Nasal cavity respiratory epithelium epithelial cell of viscerocranial mucosa (primary cell): Measurements from ENCODE around the gene SLC10A3. TPM values are rescaled to one million over a fixed set of nuclear protein-coding genes. Genes with fewer than 3 reads are reported as not detected.

Source experiments
- total RNA-seq: library from RNA; depleted of rRNA; stranded (reverse); fragments of >200 nt; gene quantifications from 2 replicates; pipeline ENCODE4 v1.2.3, GENCODE V29; 2014

SLC10A3 gene, protein sequence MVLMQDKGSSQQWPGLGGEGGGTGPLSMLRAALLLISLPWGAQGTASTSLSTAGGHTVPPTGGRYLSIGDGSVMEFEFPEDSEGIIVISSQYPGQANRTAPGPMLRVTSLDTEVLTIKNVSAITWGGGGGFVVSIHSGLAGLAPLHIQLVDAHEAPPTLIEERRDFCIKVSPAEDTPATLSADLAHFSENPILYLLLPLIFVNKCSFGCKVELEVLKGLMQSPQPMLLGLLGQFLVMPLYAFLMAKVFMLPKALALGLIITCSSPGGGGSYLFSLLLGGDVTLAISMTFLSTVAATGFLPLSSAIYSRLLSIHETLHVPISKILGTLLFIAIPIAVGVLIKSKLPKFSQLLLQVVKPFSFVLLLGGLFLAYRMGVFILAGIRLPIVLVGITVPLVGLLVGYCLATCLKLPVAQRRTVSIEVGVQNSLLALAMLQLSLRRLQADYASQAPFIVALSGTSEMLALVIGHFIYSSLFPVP
- total RNA-seq, result 15.4 and 30.3 TPM in 2 replicates

DNA sequence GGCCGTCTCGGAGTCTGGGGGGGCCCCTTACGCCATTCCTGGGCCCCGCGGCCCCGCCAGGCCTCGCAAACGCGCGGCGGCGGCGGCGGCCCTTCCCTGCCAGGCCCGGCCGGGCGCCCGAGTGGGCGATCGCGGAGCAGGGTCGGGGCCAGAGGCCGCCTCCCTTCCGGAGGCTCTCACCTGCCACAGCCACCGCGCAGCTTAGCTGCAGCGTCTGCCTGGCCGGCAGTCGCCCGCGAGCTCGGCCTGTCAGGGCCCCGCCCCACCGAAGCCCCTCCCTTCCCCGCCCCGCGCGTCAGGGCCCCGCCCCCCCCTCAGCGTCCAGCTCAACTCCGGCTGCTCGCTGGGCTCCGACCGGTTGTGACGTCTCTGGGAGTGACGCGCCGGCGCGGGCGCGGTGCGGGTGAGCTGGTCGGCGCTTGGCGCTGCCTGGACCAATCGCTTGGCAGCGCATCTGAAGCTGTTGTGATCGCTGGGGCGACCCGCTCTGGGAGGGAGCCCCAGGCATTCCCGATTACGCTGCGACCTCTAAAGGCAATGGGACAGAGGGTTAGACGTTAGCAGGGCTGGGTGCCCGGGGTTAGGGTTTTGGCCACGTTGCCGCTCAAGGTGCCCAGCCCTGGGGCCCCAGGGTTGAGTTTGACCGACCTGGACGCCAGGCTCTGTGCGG is at the start of gene SLC10A3:
Gene SLC10A3 (minus strand): TSS at position 216 of the 670 bp plus-strand sequence. CDS start 1,689 bp downstream, outside the sequence.

DNA sequence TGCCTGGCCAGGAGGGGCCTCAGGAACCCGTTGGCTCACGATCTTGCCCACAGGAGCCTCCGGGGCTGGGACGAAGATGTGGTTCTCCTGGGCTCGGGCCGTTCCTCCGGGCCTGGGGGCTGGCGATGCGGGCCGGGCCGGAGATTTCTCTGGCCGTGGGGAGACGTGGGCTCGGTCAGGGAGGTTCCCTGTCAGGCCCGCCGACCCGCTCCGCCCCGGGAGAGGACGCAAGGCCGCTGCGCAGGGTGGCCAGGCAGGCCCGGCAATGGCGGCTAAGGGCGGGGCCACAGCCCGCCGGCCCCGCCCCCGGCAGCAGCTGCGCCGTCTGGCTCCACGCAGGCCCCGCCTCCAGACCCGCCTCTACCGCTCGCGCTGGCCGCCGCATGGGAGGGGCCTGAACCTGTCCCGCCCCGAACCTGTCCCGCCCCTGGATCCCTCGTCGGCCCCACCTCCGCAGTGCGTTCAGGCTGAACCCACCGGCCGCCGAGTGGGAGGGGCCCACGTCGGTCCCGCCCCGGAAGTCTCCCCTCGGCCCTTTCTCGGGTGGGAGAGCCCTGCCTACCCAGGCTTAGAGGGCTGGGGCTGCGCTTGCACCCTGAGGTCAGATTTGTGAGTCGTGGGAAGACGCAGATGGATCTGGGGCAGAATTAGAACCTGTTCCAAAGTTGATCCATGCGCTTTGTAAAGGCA is 25.7 kb upstream of the SLC10A3 start, which contains the start of gene FAM3A:
Gene FAM3A (minus strand): TSS at position 267 of the 690 bp plus-strand sequence. CDS start 460 bp downstream, outside the sequence.

DNA sequence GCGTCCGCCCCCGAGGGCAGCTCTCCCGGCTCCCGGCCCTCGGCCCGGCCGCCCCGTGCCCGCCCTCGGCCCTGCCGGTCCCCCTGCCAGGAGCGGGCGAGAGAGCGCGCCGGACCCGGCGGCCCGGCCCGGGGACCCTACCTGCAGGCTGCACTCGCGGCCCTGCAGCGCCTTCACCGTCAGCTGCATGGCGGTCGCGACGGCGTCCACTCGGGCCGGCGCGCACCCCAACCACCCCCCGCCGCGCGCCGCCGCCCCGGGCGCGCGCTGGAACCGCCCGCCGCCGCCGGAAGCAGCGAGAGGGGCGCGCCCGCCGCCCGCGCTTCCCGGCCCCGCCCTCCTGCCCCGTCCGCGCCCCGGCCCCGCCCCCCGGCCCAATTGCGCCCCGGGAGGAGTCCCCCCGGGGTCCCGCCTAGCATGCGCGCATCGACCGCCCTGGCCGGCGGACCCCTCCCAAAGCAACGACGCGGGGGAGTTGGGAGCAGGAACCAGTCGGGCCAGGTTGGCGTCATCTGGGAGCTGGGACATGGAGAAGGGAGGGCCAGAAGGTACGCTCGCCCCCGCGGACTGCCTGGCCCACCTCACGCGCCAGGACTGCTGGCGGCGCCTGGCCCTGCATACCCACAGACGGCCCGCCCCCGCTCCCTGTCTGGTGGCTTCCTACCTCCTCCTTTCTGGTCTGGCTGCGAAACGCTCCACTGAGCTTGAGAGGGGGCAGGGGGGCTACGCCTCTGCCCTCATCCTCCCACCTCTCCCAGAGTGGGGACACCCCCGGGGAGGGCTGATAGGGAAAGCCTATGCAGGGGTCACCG is 3.8 kb downstream of the SLC10A3 start, which contains the start of gene UBL4A:
Gene UBL4A (minus strand): TSS at position 220 of the 812 bp plus-strand sequence. CDS start 31 bp downstream, at position 189.

DNA sequence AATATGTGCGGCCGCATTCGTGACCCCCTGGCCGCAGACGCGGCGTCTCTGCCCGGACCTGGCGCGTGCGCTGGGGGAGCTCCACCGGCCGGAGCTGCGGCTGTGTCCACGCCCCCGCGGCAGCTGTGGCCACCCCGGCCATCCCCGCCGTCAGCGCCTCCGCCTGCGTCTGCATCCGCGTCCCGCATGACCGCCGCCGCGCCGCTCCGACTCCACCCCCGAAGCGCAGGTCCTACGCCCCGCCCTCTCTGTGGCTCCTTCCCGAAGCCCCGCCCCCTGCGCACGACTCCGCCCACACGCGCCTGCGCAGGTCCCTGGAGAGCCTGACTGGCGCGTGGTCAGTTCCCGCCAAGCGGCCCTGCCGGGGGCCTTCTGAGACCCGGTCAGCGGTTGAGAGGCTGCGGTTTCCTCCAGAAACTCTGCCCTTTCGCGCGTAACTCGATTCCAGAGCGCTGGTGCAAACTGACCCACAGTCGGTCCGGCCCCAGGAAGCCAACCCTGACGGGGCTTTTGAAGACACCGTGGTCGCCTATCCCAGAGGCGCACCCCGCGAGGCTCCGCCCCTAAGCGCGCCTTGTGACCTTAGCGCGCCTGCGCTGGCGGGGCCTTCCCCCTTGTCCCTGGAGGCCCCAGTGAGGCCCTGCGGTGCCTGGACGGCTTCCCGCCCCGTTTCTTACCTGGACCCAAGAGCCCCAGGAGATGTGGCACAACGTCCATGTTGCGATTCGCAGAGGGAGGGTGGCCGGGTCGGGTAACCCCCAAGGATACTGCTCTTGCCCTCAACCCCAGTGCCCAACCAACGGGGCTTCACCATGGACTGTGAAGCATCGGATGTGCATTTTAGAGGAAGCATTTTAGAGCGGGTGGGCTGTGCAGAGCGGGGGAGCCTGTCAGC is 11.5 kb downstream of the SLC10A3 start, which contains the start of gene LAGE3:
Gene LAGE3 (minus strand): TSS at position 554 of the 895 bp plus-strand sequence. CDS start 366 bp downstream, at position 188.

DNA sequence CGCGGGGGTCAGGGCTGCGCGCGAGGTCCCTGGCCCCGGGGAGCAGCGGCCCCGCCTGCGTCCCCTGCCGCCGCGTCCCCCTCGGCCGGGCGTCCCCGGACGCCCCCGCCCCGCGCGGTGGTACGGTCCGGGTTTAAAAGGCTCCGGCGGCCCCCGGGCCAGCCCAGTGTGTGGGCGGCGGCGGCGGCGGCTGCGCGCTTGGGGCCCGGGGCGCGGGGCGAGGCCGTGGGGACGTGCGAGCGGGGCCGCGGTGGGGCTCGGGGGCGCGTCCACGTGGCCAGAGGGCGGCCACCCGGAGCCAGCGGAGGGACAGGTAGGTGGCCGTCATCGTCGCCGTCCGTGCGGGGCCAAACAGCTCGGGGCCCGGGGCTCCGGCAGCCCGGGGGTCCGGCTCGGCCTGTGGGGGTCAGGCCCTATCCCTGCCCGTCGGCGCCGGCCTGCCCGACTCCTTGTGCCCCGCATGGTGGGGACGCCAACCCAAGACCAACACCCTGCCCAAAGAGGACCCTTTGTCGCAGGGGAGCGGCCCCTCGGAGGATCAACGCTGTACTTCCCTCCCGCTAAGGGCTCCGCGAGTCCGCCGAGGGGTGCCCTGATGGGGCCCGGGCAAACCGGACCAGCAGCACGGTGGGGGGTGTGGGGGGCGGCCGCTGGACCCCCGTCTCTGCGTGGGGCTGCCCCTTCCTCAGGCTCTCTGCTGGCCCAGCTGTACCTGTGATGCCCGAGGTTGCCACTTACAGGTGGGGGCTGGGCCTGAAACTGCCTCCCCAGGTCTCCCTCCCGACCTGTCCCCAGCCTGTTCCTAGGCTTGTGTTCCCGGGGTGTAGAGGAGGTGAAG is 32.1 kb downstream of the SLC10A3 start, which contains the start of gene PLXNA3:
Gene PLXNA3 (plus strand): TSS at position 166 of the 838 bp plus-strand sequence. CDS start 1,903 bp downstream, outside the sequence.

DNA sequence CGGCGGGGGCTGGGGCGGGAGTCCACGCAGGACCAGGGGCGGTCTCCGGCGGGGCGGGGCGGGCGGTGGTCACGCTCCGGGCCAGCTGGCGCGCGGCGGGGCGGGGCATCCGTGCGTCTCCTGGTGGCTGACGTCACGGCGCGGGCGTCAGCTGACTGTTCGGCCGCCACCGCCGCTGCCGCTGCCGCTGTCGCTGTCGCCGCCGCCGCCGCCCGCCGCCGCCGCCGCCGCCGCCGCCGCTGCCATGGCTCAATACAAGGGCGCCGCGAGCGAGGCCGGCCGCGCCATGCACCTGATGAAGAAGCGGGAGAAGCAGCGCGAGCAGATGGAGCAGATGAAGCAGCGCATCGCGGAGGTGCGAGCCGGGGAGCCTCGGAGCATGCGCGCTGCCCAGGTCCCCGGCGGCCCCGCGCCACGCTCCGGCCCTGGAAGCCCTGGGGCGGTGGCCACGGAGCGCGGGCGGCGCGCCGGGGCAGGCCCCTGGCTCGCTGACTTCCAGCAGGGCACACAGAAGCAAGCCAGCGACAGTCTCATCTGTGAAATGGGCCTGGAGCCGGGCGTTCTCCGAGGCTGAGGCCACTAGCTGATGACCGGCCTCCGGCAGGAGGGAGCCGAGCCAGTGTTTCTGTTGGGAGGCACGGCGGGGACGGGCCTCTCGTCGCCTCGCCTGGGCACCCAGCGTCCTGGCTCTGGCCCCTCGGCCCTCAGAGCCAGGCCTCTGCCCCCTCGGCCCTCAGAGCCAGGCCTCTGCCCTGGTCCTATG is 46.3 kb downstream of the SLC10A3 start, which contains the start of gene FAM50A:
Gene FAM50A (plus strand): TSS at position 150 of the 763 bp plus-strand sequence. CDS start 95 bp downstream, at position 245.

Other genes with a start within 250 kb of the SLC10A3 start
- gene OPN1MW3, start 233.0 kb downstream of the SLC10A3 start, total RNA-seq, result not detected in 2 replicates
- not detected in 2 replicates for gene TEX28, start 195.5 kb downstream of the SLC10A3 start, total RNA-seq
- not detected in 2 replicates for gene TKTL1, start 194.8 kb downstream of the SLC10A3 start, total RNA-seq
- gene FLNA, start 116.0 kb downstream of the SLC10A3 start, total RNA-seq, result 1,456 and 1,936 TPM in 2 replicates
- gene EMD, start 111.3 kb downstream of the SLC10A3 start, total RNA-seq, result 19.1 and 26.7 TPM in 2 replicates
- gene RPL10, start 92.3 kb downstream of the SLC10A3 start, total RNA-seq, result 2,212 and 2,409 TPM in 2 replicates
- gene DNASE1L1, start 81.4 kb downstream of the SLC10A3 start, total RNA-seq, result 28.0 and 31.3 TPM in 2 replicates
- 23.0 and 27.3 TPM in 2 replicates for gene TAFAZZIN, start 79.1 kb downstream of the SLC10A3 start, total RNA-seq
- gene ATP6AP1, start 62.0 kb downstream of the SLC10A3 start, total RNA-seq, result 42.0 and 109 TPM in 2 replicates
- gene GDI1, start 53.5 kb downstream of the SLC10A3 start, total RNA-seq, result 58.1 and 69.8 TPM in 2 replicates
- gene FAM50A, start 46.5 kb downstream of the SLC10A3 start, total RNA-seq, result 48.9 and 72.5 TPM in 2 replicates
- gene PLXNA3, start 32.3 kb downstream of the SLC10A3 start, total RNA-seq, result 5.1 and 39.3 TPM in 2 replicates
- gene LAGE3, start 11.3 kb downstream of the SLC10A3 start, total RNA-seq, result 9.4 and 10.3 TPM in 2 replicates
- 39.6 and 40.6 TPM in 2 replicates for gene UBL4A, start 4.0 kb downstream of the SLC10A3 start, total RNA-seq
- 24.6 and 35.1 TPM in 2 replicates for gene FAM3A, start 25.6 kb upstream of the SLC10A3 start, total RNA-seq
- gene G6PD, start 56.2 kb upstream of the SLC10A3 start, total RNA-seq, result 22.9 and 50.0 TPM in 2 replicates
- 8.5 and 8.9 TPM in 2 replicates for gene IKBKG, start 57.0 kb upstream of the SLC10A3 start, total RNA-seq
- gene CTAG1A, start 94.5 kb upstream of the SLC10A3 start, total RNA-seq, result not detected in 2 replicates
- gene CTAG1B, start 128.7 kb upstream of the SLC10A3 start, total RNA-seq, result not detected in 2 replicates
- gene CTAG2, start 162.9 kb upstream of the SLC10A3 start, total RNA-seq, result not detected in 2 replicates